AG04449 (cell line): ENCODE results near the gene COL12A1.

ENCODE experiments used
- CTCF ChIA-PET: fragments of 350-600 bp; formaldehyde crosslinking; extraction: SDS; loops from one replicate; lab custom pipeline; 2021; ENCODE audit warnings: antibody characterized with exemption; lab: Yijun Ruan, JAX
- POLR2A ChIA-PET: fragments of 400-600, 350-600 bp; formaldehyde crosslinking; extraction: SDS; loops from one replicate; lab custom pipeline; 2020; ENCODE audit warnings: antibody characterized with exemption, inconsistent platforms; lab: Yijun Ruan, JAX
- DNase-seq: peaks from one replicate; pipeline ENCODE4 v3.0.0-alpha.2; 2010; ENCODE audit warnings: low read depth, low spot score
- H3K4me3 ChIP-seq: 2 replicates; pipeline ENCODE4 v1.5.1; 2011; ENCODE audit warnings: low read depth, mild to moderate bottlenecking, control low read depth, low read length
- CTCF ChIP-seq: IDR thresholded peaks from one replicate; pipeline ENCODE4 v1.5.1; 2011; ENCODE audit warnings: mild to moderate bottlenecking, moderate library complexity, low read length, control low read depth, inconsistent platforms; ENCODE audit not compliant: insufficient read depth; ENCODE audit errors: missing control alignments

The COL12A1 gene

DNA sequence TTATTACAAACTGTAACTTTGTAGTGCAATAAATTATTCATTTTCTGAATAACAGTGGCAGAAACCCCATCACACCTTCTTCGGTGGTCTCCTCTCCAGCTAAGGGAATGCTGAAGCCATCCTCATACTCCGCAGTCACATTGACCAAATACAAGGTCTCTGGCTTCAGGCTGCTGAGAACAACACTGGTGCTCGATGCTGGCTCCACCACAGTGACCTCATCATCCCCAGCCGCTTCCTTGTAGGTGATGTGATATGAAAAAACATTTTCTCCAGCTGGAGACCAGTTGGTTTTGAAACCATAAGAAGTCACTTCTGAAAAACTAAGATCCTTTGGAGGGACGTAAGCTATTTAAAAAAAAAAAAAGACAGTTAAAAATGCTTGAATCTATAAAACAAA lies 25.0 kb downstream of the COL12A1 start:
- no peak for TF ChIP-seq CTCF
- H3K4me3 ChIP-seq = no peak overlapping the region
- ChIA-PET CTCF (interaction anchor here (0.6 to 1.0 kb wide), 2 partner anchors 30 to 772 kb away, joined by 3 read pairs; no protein-coding TSS in a partner anchor), POLR2A (interaction anchor here (1.5 kb wide), 1 partner anchor 24 kb away, joined by 4 read pairs; no protein-coding TSS in a partner anchor)
- no peak for DNase-seq

- POLR2A ChIA-PET = no interaction called here
- no peak overlapping the region for H3K4me3 ChIP-seq
- no peak for DNase-seq
- CTCF ChIA-PET = no interaction called here
- TF ChIP-seq CTCF = no peak
These were observed 27.1 kb downstream of the COL12A1 start for GRCh38 chr6:75178757-75179156.

DNA sequence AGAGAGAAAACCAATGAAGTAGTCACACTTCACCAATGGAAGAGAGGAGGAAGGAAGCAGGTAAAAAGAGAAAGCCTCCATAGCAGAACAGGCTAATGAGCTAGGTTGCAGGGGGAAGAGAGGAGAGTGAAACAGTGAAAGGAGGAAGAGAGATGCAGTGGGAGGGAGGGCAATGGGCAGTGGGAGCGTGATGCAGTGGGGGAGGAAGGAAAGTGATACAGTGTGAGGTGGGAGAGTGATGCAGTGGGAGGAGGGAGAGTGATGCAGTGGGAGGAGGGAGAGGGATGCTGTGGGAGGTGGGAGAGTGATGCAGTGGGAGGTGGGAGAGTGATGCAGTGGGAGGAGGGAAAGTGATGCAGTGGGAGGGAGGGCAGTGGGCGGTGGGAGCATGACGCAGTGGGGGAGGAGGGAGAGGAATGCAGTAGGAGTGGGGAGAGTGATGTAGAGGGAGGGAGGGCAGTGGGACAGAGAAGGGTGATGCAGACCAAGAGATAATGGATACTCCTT lies 29.7 kb downstream of the COL12A1 start:
- CTCF ChIA-PET = interaction anchor here (0.9 kb wide), 1 partner anchor 25 kb away, joined by 4 read pairs; no protein-coding TSS in a partner anchor
- POLR2A ChIA-PET = no interaction called here
- no peak for TF ChIP-seq CTCF

GRCh38 chr6:75171986-75172385 lies 33.9 kb downstream of the COL12A1 start:
- DNase-seq = no peak
- CTCF ChIA-PET = interaction anchor here (0.7 to 1.6 kb wide), 3 partner anchors 20 to 321 kb away, joined by 3 read pairs; no protein-coding TSS in a partner anchor
- no peak overlapping the region for H3K4me3 ChIP-seq
- POLR2A ChIA-PET = no interaction called here
- no peak for TF ChIP-seq CTCF

More for the DNA sequence above, 29.7 kb downstream of the COL12A1 start:
- no peak overlapping the region for H3K4me3 ChIP-seq
- no peak for DNase-seq

- ChIA-PET CTCF (interaction anchor here (0.7 to 1.6 kb wide), 2 partner anchors 19 to 321 kb away, joined by 3 read pairs; no protein-coding TSS in a partner anchor), POLR2A (no interaction called here)
These were observed 34.3 kb downstream of the COL12A1 start for GRCh38 chr6:75171567-75171966.

More at GRCh38 chr6:75171567-75171966, 34.3 kb downstream of the COL12A1 start:
- DNase-seq = no peak
- TF ChIP-seq CTCF = no peak
- no peak overlapping the region for H3K4me3 ChIP-seq
